Right atrium auricular region (tissue), 2 donors: ENCODE results near the gene NRCAM. TPM values are rescaled to one million over a fixed set of nuclear protein-coding genes. Genes with fewer than 3 reads are reported as not detected.

ENCODE experiments used
- DNase-seq: peaks from one replicate; pipeline ENCODE4 v3.0.0-alpha.2; 2019; ENCODE audit warnings: low spot score
- H3K27ac ChIP-seq, 2 donors: fragments of 200-600 bp; sonication (generic); 1 replicate in 1 of 2; 2 replicates in 1 of 2; pipeline ENCODE4 v1.5.1; 2016 to 2019
- H3K27me3 ChIP-seq, 2 donors: fragments of 200-600 bp; sonication (generic); one replicate each; pipeline versions ENCODE4 v1.5.1 to v1.6.0; 2017 to 2019
- H3K36me3 ChIP-seq: fragments of 200-600 bp; sonication (generic); one replicate; pipeline ENCODE4 v1.5.1; 2016
- H3K4me1 ChIP-seq, 2 donors: fragments of 200-600 bp; sonication (generic); one replicate each; pipeline versions ENCODE4 v1.5.1 to v1.6.0; 2017 to 2019
- H3K4me3 ChIP-seq, 2 donors: fragments of 200-600 bp; sonication (generic); 1 replicate in 1 of 2; 2 replicates in 1 of 2; pipeline ENCODE4 v1.5.1; 2017 to 2019; ENCODE audit warnings: mild to moderate bottlenecking in 1 of 2, moderate library complexity in 1 of 2
- H3K9me3 ChIP-seq, 2 donors: fragments of 200-600 bp; sonication (generic); one replicate each; pipeline ENCODE4 v1.5.1; 2019
- CTCF ChIP-seq, 2 donors: fragments of 200-600 bp; sonication (generic); IDR thresholded peaks; one replicate each; pipeline ENCODE4 v1.5.1; 2019; ENCODE audit warnings: antibody characterized with exemption in 2 of 2
- total RNA-seq, 2 donors: library from RNA; depleted of rRNA; stranded (reverse); fragments of >200 nt; gene quantifications; one replicate each; pipeline ENCODE4 v1.1.0, GENCODE V29; 2016

The NRCAM gene
- total RNA-seq, 2 donors from 2014 or later = 0.63 to 0.93 TPM

- Histone ChIP-seq H3K4me3 (no peak overlapping the region), H3K27ac (no peak overlapping the region), H3K36me3 (no peaks in the 10 kb centered on the region), H3K9me3 (no peaks in the 10 kb centered on the region), H3K4me1 (no peaks in the 10 kb centered on the region), H3K27me3 (no peaks in the 10 kb centered on the region)
- no peak for DNase-seq
- TF ChIP-seq CTCF (IDR thresholded peaks at IDR 0.05) = no peak
Measured at GRCh38 chr7:108189733-108190388, 266.4 kb downstream of the NRCAM start.

GRCh38 chr7:108188724-108189123 is 267.5 kb downstream of the NRCAM start:
- no peaks in the 10 kb centered on the region for H3K9me3 ChIP-seq
- H3K4me1 ChIP-seq = no peaks in the 10 kb centered on the region
- H3K4me3 ChIP-seq = no peak overlapping the region
- DNase-seq = no peak
- H3K27me3 ChIP-seq = no peaks in the 10 kb centered on the region
- no peak for TF ChIP-seq CTCF (IDR thresholded peaks at IDR 0.05)
- H3K27ac ChIP-seq = no peak overlapping the region
- no peaks in the 10 kb centered on the region for H3K36me3 ChIP-seq

- no peak overlapping the region for H3K27ac ChIP-seq
- no peaks in the 10 kb centered on the region for H3K4me1 ChIP-seq
- peak; percentile 84 for TF ChIP-seq CTCF (IDR thresholded peaks at IDR 0.05)
- H3K4me3 ChIP-seq = no peak overlapping the region
- H3K27me3 ChIP-seq = no peaks in the 10 kb centered on the region
- H3K9me3 ChIP-seq = no peaks in the 10 kb centered on the region
- H3K36me3 ChIP-seq = no peaks in the 10 kb centered on the region
- DNase-seq = no peak
Measured at GRCh38 chr7:108181073-108181985, 274.9 kb downstream of the NRCAM start.

- DNase-seq = no peak
- no peak overlapping the region for H3K27ac ChIP-seq
Measured at GRCh38 chr7:108178398-108178797, 277.8 kb downstream of the NRCAM start.

GRCh38 chr7:108171164-108171563 is 285.1 kb downstream of the NRCAM start:
- no peaks in the 10 kb centered on the region for H3K9me3 ChIP-seq
- no peak for DNase-seq
- no peak for TF ChIP-seq CTCF (IDR thresholded peaks at IDR 0.05)
- H3K27me3 ChIP-seq = no peaks in the 10 kb centered on the region
- no peak overlapping the region for H3K4me3 ChIP-seq
- no peak overlapping the region for H3K27ac ChIP-seq
- no peaks in the 10 kb centered on the region for H3K4me1 ChIP-seq
- no peaks in the 10 kb centered on the region for H3K36me3 ChIP-seq

More at GRCh38 chr7:108178398-108178797, 277.8 kb downstream of the NRCAM start:
- Histone ChIP-seq H3K4me1 (no peaks in the 10 kb centered on the region), H3K27me3 (no peaks in the 10 kb centered on the region), H3K36me3 (no peaks in the 10 kb centered on the region), H3K9me3 (no peaks in the 10 kb centered on the region), H3K4me3 (no peak overlapping the region)
- TF ChIP-seq CTCF (IDR thresholded peaks at IDR 0.05) = no peak
